Umbilical cord (tissue), 2 donors: Measurements from ENCODE around the gene PCDHGA8. TPM values are rescaled to one million over a fixed set of nuclear protein-coding genes. Genes with fewer than 3 reads are reported as not detected.
"Not testable (repeated sequence)": the region's sequence is repeated elsewhere in the genome, so short reads cannot be mapped to it uniquely, and the experiment has no call there.

Source experiments
- DNase-seq: peaks from one replicate; pipeline ENCODE4 v3.0.0-alpha.2; 2015; ENCODE audit warnings: low spot score
- total RNA-seq: library from RNA; depleted of rRNA; stranded (reverse); fragments of >200 nt; gene quantifications from one replicate; pipeline ENCODE4 v1.2.3, GENCODE V29; 2014; ENCODE audit warnings: low replicate concordance; ENCODE audit not compliant: insufficient read depth

PCDHGA8 gene
- total RNA-seq, 1 donor from 2014 or later, result 3.9 TPM

DNA sequence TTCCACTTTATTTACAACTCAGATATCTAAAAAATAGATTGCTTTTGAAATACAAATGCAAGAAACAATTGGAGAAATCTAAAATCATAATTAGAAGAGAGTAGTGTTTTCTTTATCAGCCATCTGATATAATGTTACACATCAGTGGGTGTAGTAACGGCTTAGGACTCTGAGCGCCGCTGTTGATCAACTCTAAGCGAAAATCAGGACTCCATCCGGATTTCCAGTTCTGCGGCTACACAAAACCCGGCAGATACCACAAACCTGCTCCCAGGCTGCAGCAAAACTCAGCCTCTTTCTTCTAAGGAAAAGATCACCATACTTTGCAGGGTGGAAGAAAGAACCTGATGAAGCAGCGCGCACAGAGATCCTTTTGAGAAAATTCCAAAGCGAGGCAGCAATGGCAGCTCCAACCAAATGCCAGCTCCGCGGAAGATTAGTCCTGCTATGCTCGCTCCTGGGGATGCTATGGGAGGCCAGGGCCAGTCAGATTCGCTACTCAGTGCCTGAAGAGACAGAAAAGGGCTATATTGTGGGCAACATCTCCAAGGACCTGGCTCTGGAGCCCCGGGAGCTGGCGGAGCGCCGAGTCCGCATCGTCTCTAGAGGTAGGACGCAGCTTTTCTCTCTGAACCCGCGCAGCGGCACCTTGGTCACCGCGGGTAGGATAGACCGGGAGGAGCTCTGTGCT lies 10.3 kb downstream of the PCDHGA8 start, which contains the start of gene PCDHGA9:
PCDHGA9 (plus strand) TSS at position 226 of the 691 bp plus-strand sequence; CDS start at position 401, 175 bp downstream.
- no peak for DNase-seq

DNA sequence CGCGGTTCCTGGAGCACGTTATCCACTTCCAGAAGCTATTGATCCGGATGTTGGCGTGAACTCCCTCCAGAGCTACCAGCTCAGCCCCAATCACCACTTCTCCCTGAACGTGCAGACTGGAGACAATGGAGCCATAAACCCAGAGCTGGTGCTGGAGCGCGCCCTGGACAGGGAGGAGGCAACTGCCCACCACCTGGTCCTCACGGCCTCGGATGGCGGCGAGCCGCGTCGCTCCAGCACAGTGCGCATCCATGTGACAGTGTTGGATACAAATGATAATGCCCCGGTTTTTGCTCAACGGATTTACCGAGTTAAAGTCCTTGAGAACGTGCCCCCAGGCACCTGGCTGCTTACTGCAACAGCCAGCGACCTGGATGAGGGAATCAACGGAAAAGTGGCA lies 11.0 kb downstream of the PCDHGA8 start:
- no peak for DNase-seq

DNA sequence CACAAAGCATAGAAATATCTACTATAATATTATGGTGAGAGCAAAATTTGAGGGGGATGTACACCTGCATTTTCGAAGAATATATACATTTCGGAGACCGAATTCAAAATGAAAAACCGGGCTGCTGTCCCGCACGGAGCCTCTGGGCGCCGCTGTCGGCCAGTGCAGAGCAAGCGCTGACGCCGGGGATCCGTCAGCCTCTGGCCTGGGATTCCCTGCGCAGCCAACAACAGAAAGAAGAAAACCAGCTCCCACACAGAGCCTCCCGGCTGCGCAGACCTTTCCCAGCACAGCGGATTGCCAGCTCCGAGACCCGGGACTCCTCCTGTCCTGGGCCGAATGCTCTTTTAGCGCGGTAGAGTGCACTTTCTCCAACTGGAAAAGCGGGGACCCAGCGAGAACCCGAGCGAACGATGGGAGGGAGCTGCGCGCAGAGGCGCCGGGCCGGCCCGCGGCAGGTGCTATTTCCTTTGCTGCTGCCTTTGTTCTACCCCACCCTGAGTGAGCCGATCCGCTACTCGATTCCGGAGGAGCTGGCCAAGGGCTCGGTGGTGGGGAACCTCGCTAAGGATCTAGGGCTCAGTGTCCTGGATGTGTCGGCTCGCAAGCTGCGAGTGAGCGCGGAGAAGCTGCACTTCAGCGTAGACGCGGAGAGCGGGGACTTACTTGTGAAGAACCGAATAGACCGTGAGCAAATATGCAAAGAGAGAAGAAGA lies 15.5 kb downstream of the PCDHGA8 start, which contains the start of gene PCDHGB6:
PCDHGB6 (plus strand) TSS at position 232 of the 716 bp plus-strand sequence; CDS start at position 414, 182 bp downstream.
- DNase-seq, result peak; percentile 34

DNA sequence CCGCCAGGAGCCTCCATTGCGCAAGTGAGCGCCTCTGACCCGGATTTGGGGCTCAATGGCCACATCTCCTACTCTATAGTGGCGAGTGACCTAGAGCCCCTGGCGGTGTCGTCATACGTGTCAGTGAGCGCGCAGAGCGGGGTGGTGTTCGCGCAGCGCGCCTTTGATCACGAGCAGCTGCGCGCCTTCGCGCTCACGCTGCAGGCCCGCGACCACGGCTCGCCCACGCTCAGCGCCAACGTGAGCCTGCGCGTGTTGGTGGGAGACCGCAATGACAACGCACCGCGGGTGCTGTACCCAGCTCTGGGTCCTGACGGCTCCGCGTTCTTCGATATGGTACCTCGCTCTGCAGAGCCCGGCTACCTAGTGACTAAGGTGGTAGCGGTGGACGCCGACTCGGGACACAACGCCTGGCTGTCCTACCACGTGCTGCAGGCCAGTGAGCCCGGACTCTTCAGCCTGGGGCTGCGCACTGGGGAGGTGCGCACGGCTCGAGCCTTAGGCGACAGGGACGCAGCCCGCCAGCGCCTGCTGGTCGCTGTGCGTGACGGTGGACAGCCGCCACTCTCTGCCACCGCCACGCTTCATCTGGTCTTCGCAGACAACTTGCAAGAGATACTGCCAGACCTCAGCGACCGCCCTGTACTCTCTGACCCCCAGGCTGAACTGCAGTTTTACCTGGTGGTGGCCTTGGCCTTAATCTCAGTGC lies 17.3 kb downstream of the PCDHGA8 start:
- no peak for DNase-seq

DNA sequence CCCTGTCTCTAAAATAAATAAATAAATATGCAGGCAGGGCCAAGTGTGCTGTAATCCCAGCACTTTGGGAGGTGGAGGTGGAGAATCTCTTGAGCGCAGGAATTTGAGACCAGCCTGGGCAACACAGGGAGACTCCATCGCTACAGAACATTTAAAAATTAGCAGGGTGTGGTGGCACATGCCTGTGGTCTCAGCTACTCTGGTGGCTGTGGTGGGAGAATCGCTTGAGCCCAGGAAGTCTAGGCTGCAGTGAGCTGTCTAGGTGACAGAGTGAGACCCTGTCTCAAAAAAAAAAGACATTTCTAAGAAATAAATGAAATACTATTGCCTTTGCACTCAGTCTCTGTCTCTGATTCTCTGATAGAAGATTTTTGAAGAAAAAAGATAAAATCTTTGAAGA lies 19.1 kb downstream of the PCDHGA8 start:
- no peak for DNase-seq

DNA sequence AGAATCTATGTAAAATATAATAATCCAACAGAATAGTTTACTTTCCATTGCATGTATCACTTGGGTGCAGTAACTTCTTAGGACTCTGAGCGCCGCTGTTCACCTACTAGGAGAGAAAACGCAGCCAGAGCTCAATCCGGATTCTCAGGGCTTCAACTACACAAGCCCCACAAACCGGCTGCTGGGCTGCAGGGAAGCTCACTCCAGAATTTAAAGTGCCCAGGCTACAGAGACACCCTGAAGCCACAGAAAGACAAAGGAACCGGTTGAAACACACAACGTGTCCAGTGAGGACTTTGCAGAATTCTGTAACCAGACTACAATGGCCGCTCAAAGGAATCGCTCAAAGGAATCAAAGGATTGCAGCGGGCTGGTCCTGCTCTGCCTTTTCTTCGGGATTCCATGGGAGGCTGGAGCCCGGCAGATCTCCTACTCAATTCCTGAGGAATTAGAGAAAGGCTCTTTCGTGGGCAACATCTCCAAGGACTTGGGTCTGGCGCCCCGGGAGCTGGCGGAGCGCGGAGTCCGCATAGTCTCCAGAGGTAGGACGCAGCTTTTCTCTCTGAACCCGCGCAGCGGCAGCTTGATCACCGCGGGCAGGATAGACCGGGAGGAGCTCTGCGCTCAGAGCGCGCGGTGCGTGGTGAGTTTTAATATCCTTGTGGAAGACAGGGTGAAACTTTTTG lies 20.6 kb downstream of the PCDHGA8 start, which contains the start of gene PCDHGA10:
PCDHGA10 (plus strand) TSS at position 134 of the 686 bp plus-strand sequence; CDS start at position 323, 189 bp downstream.
- peak; percentile 44 for DNase-seq

DNA sequence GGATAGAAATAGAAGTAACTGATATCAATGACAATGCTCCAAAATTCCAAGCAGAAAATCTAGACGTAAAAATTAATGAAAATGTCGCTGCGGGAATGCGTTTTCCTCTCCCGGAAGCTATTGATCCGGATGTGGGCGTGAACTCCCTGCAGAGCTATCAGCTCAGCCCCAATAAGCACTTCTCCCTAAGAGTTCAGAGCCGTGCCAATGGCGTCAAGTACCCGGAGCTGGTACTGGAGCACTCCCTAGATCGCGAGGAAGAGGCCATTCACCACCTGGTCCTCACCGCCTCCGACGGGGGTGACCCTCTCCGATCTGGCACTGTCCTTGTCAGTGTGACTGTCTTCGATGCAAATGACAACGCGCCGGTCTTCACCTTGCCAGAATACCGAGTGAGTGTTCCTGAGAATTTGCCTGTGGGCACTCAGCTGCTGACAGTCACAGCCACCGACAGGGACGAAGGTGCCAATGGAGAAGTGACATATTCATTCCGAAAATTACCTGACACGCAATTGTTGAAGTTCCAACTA lies 21.2 kb downstream of the PCDHGA8 start:
- DNase-seq, result no peak

DNA sequence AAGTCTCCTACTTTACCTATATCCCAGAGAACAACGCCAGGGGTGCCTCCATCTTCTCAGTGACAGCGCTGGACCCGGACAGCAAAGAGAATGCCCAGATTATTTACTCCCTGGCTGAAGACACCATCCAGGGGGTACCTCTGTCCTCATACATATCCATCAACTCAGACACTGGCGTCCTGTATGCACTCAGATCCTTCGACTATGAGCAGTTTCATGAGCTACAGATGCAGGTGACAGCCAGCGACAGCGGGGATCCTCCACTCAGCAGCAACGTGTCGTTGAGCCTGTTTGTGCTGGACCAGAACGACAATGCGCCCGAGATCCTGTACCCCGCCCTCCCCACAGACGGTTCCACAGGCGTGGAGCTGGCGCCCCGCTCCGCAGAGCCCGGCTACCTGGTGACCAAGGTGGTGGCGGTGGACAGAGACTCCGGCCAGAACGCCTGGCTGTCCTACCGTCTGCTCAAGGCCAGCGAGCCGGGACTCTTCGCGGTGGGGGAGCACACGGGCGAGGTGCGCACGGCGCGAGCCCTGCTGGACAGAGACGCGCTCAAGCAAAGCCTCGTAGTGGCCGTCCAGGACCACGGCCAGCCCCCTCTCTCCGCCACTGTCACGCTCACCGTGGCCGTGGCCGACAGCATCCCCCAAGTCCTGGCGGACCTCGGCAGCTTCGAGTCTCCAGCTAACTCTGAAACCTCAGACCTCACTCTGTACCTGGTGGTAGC lies 22.3 kb downstream of the PCDHGA8 start:
- DNase-seq, result not testable (repeated sequence)

DNA sequence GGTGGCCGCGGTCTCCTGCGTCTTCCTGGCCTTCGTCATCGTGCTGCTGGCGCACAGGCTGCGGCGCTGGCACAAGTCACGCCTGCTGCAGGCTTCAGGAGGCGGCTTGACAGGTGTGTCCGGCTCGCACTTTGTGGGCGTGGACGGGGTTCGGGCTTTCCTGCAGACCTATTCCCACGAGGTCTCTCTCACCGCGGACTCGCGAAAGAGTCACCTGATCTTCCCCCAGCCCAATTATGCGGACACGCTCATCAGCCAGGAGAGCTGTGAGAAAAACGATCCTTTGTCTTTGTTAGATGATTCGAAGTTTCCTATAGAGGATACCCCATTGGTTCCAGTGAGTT lies 22.8 kb downstream of the PCDHGA8 start:
- DNase-seq, result not testable (repeated sequence)

DNA sequence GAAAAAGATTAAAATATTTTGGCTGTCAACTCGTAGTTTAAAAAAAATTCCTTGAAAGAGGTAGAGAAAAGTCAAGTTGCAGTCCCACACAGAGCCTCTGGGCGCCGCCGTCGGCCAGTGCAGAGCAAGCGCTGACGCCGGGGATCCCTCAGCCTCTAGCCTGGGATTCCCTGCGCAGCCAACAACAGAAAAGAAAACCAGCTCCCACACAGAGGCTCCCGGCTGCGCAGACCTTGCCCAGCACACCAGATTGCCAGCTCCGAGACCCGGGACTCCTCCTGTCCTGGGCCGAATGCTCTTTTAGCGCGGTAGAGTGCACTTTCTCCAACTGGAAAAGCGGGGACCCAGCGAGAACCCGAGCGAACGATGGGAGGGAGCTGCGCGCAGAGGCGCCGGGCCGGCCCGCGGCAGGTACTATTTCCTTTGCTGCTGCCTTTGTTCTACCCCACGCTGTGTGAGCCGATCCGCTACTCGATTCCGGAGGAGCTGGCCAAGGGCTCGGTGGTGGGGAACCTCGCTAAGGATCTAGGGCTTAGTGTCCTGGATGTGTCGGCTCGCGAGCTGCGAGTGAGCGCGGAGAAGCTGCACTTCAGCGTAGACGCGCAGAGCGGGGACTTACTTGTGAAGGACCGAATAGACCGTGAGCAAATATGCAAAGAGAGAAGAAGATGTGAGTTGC lies 25.2 kb downstream of the PCDHGA8 start, which contains the start of gene PCDHGB7:
PCDHGB7 (plus strand) TSS at position 184 of the 679 bp plus-strand sequence; CDS start at position 367, 183 bp downstream.
- peak; percentile 55 for DNase-seq

DNA sequence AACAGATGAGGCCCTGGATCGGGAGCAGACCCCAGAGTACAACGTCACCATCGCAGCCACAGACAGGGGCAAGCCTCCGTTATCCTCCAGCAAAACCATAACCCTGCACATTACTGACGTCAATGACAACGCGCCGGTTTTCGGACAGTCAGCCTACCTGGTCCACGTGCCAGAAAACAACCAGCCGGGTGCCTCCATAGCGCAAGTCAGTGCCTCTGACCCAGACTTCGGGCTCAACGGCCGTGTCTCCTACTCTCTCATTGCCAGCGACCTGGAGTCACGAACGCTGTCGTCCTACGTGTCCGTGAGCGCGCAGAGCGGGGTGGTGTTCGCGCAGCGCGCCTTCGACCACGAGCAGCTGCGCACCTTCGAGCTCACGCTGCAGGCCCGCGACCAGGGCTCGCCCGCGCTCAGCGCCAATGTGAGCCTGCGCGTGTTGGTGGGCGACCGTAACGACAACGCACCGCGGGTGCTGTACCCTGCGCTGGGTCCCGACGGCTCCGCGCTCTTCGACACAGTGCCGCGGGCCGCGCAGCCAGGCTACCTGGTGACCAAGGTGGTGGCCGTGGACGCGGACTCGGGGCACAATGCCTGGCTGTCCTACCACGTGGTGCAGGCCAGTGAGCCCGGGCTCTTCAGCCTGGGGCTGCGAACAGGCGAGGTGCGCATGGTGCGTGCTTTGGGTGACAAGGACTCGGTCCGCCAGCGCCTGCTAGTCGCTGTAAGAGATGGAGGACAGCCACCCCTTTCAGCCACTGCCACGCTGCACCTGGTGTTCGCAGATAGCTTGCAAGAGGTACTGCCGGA lies 26.8 kb downstream of the PCDHGA8 start:
- DNase-seq, result no peak

DNA sequence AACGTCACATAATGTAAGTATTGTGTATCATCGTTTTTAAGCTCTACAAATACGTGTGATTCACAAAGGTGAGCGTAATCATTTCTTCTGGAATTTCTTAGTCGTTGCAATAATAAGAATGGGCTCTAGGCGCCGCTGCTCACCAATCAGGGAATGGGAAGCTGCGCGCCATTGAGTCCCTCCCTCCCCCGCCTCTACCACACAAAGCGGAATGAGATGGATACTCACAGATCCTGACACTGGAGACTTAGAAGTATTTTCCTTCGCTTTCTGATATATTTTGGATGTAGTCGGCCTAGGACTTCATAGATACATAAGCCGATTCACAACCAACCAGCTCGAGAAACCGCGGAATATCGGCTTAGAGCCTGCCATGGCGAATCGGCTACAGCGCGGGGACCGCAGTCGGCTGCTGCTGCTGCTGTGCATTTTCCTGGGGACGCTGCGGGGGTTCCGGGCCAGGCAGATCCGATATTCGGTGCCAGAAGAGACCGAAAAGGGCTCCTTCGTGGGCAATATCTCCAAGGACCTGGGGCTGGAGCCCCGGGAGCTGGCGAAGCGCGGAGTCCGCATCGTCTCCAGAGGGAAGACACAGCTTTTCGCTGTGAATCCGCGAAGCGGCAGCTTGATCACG lies 28.5 kb downstream of the PCDHGA8 start, which contains the start of gene PCDHGA11:
PCDHGA11 (plus strand) TSS at position 197 of the 634 bp plus-strand sequence; CDS start at position 374, 177 bp downstream.
- DNase-seq, result peak; percentile 21

DNA sequence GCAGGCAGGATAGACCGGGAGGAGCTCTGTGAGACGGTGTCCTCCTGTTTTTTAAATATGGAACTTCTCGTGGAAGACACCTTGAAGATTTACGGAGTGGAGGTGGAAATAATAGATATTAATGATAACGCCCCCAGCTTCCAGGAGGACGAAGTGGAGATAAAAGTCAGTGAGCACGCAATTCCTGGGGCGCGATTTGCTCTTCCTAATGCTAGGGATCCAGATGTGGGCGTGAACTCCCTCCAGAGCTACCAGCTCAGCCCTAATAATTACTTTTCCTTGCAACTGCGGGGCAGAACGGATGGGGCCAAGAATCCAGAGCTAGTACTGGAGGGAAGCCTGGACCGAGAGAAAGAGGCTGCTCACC lies 29.0 kb downstream of the PCDHGA8 start:
- DNase-seq, result no peak

DNA sequence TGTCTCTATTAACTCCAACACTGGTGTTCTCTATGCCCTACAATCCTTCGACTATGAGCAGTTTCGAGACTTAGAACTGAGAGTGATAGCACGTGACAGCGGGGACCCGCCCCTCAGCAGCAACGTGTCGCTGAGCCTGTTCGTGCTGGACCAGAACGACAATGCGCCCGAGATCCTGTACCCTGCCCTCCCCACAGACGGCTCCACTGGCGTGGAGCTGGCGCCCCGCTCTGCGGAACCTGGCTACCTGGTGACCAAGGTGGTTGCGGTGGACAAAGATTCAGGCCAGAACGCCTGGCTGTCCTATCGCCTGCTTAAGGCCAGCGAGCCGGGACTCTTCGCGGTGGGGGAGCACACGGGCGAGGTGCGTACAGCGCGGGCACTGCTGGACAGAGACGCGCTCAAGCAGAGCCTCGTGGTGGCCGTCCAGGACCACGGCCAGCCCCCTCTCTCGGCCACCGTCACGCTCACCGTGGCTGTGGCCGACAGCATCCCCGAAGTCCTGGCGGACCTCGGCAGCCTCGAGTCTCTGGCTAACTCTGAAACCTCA lies 30.4 kb downstream of the PCDHGA8 start:
- no peak for DNase-seq

DNA sequence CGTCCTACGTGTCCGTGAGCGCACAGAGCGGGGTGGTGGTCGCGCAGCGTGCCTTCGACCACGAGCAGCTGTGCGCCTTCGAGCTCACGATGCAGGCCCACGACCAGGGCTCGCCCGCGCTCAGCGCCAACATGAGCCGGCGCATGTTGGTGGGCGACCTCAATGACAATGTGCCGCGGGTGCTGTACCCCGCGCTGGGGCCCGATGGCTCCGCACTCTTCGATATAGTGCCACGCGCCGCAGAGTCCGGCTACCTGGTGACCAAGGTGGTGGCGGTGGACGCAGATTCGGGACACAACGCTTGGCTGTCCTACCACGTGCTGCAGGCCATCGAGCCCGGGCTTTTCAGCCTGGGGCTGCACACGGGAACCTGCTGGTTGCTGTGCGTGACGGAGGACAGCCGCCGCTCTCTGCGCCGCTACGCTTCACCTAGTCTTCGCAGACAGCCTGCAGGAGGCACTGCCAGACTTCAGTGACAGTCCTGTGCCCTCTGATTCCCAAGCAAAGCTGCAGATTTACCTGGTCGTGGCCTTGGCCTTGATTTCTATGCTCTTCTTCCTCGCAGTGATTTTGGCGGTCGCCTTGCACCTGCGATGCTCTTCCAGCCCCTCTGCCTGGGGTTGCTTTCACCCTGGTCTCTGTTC lies 35.5 kb downstream of the PCDHGA8 start:
- no peak for DNase-seq

DNA sequence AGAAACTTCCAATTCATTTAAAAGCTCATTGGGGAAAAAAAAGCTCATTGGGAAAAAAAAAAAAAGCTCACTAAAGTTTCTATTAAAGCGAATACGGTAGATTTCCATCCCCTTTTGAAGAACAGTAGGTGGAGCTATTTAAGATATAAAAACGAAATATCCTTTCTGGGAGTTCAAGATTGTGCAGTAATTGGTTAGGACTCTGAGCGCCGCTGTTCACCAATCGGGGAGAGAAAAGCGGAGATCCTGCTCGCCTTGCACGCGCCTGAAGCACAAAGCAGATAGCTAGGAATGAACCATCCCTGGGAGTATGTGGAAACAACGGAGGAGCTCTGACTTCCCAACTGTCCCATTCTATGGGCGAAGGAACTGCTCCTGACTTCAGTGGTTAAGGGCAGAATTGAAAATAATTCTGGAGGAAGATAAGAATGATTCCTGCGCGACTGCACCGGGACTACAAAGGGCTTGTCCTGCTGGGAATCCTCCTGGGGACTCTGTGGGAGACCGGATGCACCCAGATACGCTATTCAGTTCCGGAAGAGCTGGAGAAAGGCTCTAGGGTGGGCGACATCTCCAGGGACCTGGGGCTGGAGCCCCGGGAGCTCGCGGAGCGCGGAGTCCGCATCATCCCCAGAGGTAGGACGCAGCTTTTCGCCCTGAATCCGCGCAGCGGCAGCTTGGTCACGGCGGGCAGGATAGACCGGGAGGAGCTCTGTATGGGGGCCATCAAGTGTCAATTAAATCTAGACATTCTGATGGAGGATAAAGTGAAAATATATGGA lies 38.1 kb downstream of the PCDHGA8 start, which contains the start of gene PCDHGA12:
PCDHGA12 (plus strand) TSS at position 176 of the 782 bp plus-strand sequence; CDS start at position 429, 253 bp downstream.
- DNase-seq, result peak; percentile 36

DNA sequence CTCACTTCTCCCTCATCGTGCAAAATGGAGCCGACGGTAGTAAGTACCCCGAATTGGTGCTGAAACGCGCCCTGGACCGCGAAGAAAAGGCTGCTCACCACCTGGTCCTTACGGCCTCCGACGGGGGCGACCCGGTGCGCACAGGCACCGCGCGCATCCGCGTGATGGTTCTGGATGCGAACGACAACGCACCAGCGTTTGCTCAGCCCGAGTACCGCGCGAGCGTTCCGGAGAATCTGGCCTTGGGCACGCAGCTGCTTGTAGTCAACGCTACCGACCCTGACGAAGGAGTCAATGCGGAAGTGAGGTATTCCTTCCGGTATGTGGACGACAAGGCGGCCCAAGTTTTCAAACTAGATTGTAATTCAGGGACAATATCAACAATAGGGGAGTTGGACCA lies 38.9 kb downstream of the PCDHGA8 start:
- DNase-seq, result no peak
